WERI-Rb-1 (cell line): ENCODE measurements around the gene PIGR.

Source experiments
- DNase-seq: peaks from one replicate; pipeline ENCODE4 v3.0.0-alpha.2; 2020
- H3K27ac ChIP-seq: fragments of 250-450 bp; sonication (Bioruptor Pico); 2 replicates; pipeline ENCODE4 v1.5.1; 2020; ENCODE audit warnings: mild to moderate bottlenecking, moderate library complexity
- H3K27me3 ChIP-seq: fragments of 250-450 bp; sonication (Bioruptor Pico); 2 replicates; pipeline ENCODE4 v1.5.1; 2021; ENCODE audit warnings: mild to moderate bottlenecking, low read depth, moderate library complexity; ENCODE audit not compliant: insufficient read depth, severe bottlenecking
- H3K36me3 ChIP-seq: fragments of 250-450 bp; sonication (Bioruptor Pico); 2 replicates; pipeline ENCODE4 v1.5.1; 2020; ENCODE audit warnings: mild to moderate bottlenecking, moderate library complexity
- H3K4me3 ChIP-seq: 2 replicates; pipeline ENCODE4 v1.5.1; 2011; ENCODE audit warnings: low read depth, mild to moderate bottlenecking, control low read depth, low read length
- H3K9me3 ChIP-seq: fragments of 250-450 bp; sonication (Bioruptor Pico); 2 replicates; pipeline ENCODE4 v1.5.1; 2021; ENCODE audit warnings: mild to moderate bottlenecking, moderate library complexity; ENCODE audit not compliant: severe bottlenecking
- CTCF ChIP-seq: IDR thresholded peaks from 2 replicates; pipeline ENCODE4 v1.5.1; 2011; ENCODE audit warnings: low read depth, mild to moderate bottlenecking, control low read depth, inconsistent platforms, low read length

The PIGR gene

GRCh38 chr1:206954459-206955342 lies 8.4 kb upstream of the PIGR start:
- Histone ChIP-seq H3K9me3 (peaks cover 21% of the 10 kb centered on the region), H3K27ac (no peak overlapping the region), H3K36me3 (no peaks in the 10 kb centered on the region), H3K27me3 (peaks cover 100% of the 10 kb centered on the region), H3K4me3 (no peak overlapping the region)
- TF ChIP-seq CTCF, result no peak
- DNase-seq, result no peak

GRCh38 chr1:206953626-206954025 lies 7.4 kb upstream of the PIGR start:
- DNase-seq, result no peak
- Histone ChIP-seq H3K36me3 (no peaks in the 10 kb centered on the region), H3K27me3 (peaks cover 100% of the 10 kb centered on the region), H3K27ac (no peak overlapping the region), H3K9me3 (peaks cover 20% of the 10 kb centered on the region), H3K4me3 (no peak overlapping the region)
- no peak for TF ChIP-seq CTCF

- peaks cover 100% of the 10 kb centered on the region for H3K27me3 ChIP-seq
- no peak overlapping the region for H3K4me3 ChIP-seq
- H3K27ac ChIP-seq, result no peak overlapping the region
- no peaks in the 10 kb centered on the region for H3K36me3 ChIP-seq
- no peak for TF ChIP-seq CTCF
- no peak for DNase-seq
- H3K9me3 ChIP-seq, result peaks cover 20% of the 10 kb centered on the region
These were observed 6.9 kb upstream of the PIGR start for GRCh38 chr1:206953126-206953525.

GRCh38 chr1:206952171-206952570 lies 5.9 kb upstream of the PIGR start:
- H3K27ac ChIP-seq, result no peak overlapping the region
- no peaks in the 10 kb centered on the region for H3K36me3 ChIP-seq
- H3K9me3 ChIP-seq, result peaks cover 16% of the 10 kb centered on the region
- TF ChIP-seq CTCF, result no peak
- H3K4me3 ChIP-seq, result no peak overlapping the region
- peaks cover 100% of the 10 kb centered on the region for H3K27me3 ChIP-seq
- DNase-seq, result no peak

GRCh38 chr1:206951318-206952100 lies 5.2 kb upstream of the PIGR start:
- Histone ChIP-seq H3K27me3 (peaks cover 100% of the 10 kb centered on the region), H3K27ac (no peak overlapping the region), H3K36me3 (no peaks in the 10 kb centered on the region), H3K9me3 (peaks cover 10% of the 10 kb centered on the region), H3K4me3 (no peak overlapping the region)
- DNase-seq, result no peak
- no peak for TF ChIP-seq CTCF
